IPS DF 6.9 (cell line): ENCODE results near the gene IPO8.

Source experiments
- DNase-seq: peaks from one replicate; pipeline ENCODE4 v3.0.0-alpha.2; 2013; ENCODE audit warnings: low read depth, low spot score
- H3K27ac ChIP-seq: one replicate; pipeline ENCODE4 v1.5.1; 2013; ENCODE audit warnings: low read length, control low read depth
- H3K27me3 ChIP-seq: 2 replicates; pipeline ENCODE4 v1.6.1; 2013; ENCODE audit warnings: mild to moderate bottlenecking, low read length; ENCODE audit not compliant: control insufficient read depth, insufficient read depth
- H3K36me3 ChIP-seq: 2 replicates; pipeline ENCODE4 v1.6.1; 2013; ENCODE audit warnings: low read length; ENCODE audit not compliant: control insufficient read depth, insufficient read depth
- H3K4me1 ChIP-seq: 2 replicates; pipeline ENCODE4 v1.6.1; 2013; ENCODE audit warnings: low read length; ENCODE audit not compliant: control insufficient read depth, insufficient read depth
- H3K4me3 ChIP-seq: 2 replicates; pipeline ENCODE4 v1.5.1; 2013; ENCODE audit warnings: mild to moderate bottlenecking, low read length
- H3K9me3 ChIP-seq: 2 replicates; pipeline ENCODE4 v1.6.1; 2013; ENCODE audit warnings: low read length, inconsistent platforms; ENCODE audit not compliant: control insufficient read depth, insufficient read depth
- WGBS: extraction: QIAGEN DNeasy Blood & Tissue Kit; methylation state at CpG from one replicate; pipeline ENCODE4 v1.1.7; 2013; ENCODE audit warnings: mixed read lengths, missing lambda C conversion rate; ENCODE audit not compliant: insufficient read length, insufficient coverage; 5-methylcytosine and 5-hydroxymethylcytosine counted together

The IPO8 gene

DNA sequence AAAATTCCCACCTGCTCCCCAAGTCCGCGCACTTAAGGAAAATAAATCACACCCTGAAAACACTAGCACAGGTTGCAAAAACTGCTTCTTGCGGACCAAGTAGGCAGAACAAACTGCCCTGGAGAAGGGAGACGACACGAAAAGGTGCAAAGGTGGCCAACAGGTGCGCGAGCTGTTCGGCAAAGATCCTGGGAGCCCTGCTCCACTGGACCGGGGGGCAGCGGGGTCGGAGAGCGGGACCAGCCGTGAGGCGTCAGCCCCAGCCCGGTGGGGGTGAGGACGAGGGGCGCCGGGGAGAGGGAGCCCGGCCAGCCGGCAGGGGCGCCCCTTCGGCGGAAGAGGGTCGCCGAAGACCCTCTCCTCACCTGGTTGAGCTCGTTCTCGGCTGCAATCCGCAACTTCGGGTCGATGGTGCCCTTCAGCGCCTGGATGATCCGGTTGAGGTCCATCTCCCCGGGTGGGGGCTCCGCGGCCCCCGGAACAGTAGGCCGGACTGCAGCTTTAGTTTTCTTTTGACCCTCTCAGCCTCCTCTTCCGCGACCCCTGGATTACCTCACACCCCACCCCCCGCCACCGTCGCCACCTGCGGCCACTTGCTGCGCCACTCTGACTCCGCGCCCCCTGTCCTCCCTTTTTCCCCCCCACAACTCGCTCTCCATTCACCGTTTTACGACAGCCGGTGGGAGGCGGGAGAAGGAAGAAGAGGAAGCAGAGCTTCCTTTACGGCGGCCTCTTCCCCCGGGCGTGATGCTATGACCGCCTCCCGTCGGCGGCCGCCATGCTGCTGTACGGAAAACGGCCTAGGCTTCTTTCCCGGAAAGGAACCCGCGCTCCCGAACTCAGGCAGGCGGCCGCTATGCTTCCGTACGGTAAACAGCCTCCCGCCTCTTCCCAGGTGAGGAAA, at the start of gene IPO8:
Gene IPO8, minus strand, starts transcription at position 671 of the 904 bp plus-strand sequence. Its CDS starts 222 bp downstream, at position 449.
- Histone ChIP-seq H3K36me3 (no peaks in the 10 kb centered on the region), H3K4me1 (no peaks in the 10 kb centered on the region), H3K27ac (no peak within 1 kb of the TSS), H3K4me3 (peak within 1 kb of the TSS; percentile 97), H3K9me3 (no peaks in the 10 kb centered on the region), H3K27me3 (no peaks in the 10 kb centered on the region)
- DNase-seq: peak; percentile 87
- WGBS: no CpG with 5 or more reads among the region's 71 CpGs

- Histone ChIP-seq H3K4me1 (no peaks in the 10 kb centered on the region; the same call in 1 of the 2 replicates), H3K4me3 (no peak overlapping the region), H3K27ac (no peak overlapping the region), H3K27me3 (no peaks in the 10 kb centered on the region), H3K9me3 (no peaks in the 10 kb centered on the region), H3K36me3 (no peaks in the 10 kb centered on the region)
- no peak for DNase-seq
- no CpG with 5 or more reads among the region's 2 CpGs for WGBS
Measured at GRCh38 chr12:30744321-30744720, 48.7 kb upstream of the IPO8 start.

DNA sequence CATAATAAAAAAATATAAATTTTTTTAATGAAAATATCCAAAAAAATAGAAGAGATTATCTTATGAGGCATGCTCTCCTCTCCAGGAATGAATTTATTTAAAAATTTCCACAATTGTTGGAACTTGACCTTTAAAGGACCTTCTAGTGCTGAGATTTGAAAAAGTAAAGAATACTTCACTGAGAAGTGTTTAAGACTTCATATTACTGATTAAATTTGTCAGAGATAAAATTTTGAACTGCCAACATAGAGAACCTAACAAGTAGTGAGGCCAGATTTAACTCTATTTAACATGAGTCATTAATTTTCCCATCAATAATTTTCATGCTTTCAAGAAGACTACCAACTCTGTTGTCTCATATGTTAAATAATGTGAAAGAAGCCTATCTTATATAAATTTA, 44.6 kb upstream of the IPO8 start:
- H3K4me1 ChIP-seq: no peaks in the 10 kb centered on the region; the same call in 1 of the 2 replicates
- H3K27me3 ChIP-seq: no peaks in the 10 kb centered on the region; the same call in 1 of the 2 replicates
- 0 out of 2 replicates have a peak, but pooled peaks cover 3% of the 10 kb centered on the region for H3K36me3 ChIP-seq
- H3K27ac ChIP-seq: no peak overlapping the region
- H3K4me3 ChIP-seq: no peak overlapping the region
- H3K9me3 ChIP-seq: no peaks in the 10 kb centered on the region
- no peak for DNase-seq

DNA sequence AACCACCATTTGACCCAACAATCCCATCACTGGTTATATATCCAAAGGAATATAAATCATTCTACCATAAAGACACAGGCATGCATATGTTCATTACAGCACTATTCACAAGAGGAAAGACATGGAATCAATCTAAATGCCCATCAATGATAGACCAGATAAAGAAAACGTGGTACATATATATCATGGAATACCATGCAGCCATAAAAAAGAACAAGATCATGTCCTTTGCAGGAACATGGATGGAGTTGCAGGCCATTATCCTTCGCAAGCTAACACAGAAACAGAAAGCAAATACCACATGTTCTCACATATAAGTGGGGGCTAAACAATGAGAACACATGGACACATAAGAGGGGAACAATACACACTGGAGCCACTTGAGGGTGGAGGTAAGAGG, 43.4 kb upstream of the IPO8 start:
- Histone ChIP-seq H3K4me3 (no peak overlapping the region), H3K36me3 (peaks cover 3% of the 10 kb centered on the region; the same call in 1 of the 2 replicates), H3K9me3 (no peaks in the 10 kb centered on the region), H3K4me1 (no peaks in the 10 kb centered on the region), H3K27me3 (no peaks in the 10 kb centered on the region; the same call in 1 of the 2 replicates), H3K27ac (no peak overlapping the region)
- no CpG with 5 or more reads among the region's 2 CpGs for WGBS
- no peak for DNase-seq

GRCh38 chr12:30732954-30733637, 37.4 kb upstream of the IPO8 start:
- no peak overlapping the region for H3K4me3 ChIP-seq
- no CpG with 5 or more reads among the region's 2 CpGs for WGBS
- H3K9me3 ChIP-seq: no peaks in the 10 kb centered on the region
- H3K27ac ChIP-seq: no peak overlapping the region
- DNase-seq: no peak
- no peaks in the 10 kb centered on the region for H3K4me1 ChIP-seq
- H3K27me3 ChIP-seq: no peaks in the 10 kb centered on the region
- H3K36me3 ChIP-seq: peaks cover 7% of the 10 kb centered on the region; the same call in 1 of the 2 replicates

DNA sequence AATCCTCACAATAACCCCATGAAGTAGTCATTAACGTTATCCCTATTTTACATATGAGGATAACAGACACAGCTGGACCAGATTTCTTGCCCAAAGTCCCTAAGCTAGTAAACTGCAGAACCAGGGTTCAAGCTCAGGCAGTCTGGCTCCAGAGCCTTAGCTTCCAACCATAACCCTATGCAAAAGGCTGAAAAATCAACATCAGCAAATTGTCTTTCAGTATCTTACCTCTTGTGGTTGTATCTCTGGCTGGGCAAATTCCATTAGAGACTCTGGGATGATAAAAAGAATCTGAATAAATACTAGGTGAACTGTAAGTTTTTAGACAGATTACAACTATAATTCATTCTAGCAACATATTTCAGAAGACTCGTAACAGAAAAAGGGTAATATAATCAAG, 34.3 kb upstream of the IPO8 start:
- no peak overlapping the region for H3K4me3 ChIP-seq
- no peak for DNase-seq
- H3K4me1 ChIP-seq: no peaks in the 10 kb centered on the region
- H3K36me3 ChIP-seq: peaks cover 9% of the 10 kb centered on the region; the same call in 1 of the 2 replicates
- no peaks in the 10 kb centered on the region for H3K9me3 ChIP-seq
- WGBS: no CpG with 5 or more reads among the region's 2 CpGs
- H3K27ac ChIP-seq: no peak overlapping the region
- no peaks in the 10 kb centered on the region for H3K27me3 ChIP-seq

GRCh38 chr12:30729547-30729946, 33.9 kb upstream of the IPO8 start:
- DNase-seq: no peak
- WGBS: no CpG with 5 or more reads among the region's 4 CpGs

DNA sequence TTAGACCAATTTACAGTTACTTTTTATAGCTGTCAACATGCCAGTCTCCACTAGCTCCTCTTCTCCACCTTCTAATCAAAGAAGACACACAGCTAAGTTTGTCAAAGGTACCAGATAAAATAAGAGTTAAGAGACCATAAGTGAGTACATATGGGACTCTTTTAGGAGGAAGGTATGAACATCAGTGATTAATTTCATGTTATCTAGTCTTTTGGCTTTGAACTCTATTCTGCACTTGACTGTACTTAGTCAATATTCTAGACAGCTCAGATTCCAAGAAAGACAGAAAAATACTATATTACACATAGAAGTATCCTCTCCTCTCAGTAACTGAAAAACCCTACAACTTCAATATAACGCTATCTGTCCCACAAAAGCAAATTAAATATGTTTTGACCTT, 31.0 kb upstream of the IPO8 start:
- no peak overlapping the region for H3K4me3 ChIP-seq
- H3K9me3 ChIP-seq: no peaks in the 10 kb centered on the region
- no peaks in the 10 kb centered on the region for H3K4me1 ChIP-seq
- no peak for DNase-seq
- H3K36me3 ChIP-seq: peaks cover 9% of the 10 kb centered on the region; the same call in 1 of the 2 replicates
- 100% methylated on average over 1 of the region's 1 CpG for WGBS
- no peak overlapping the region for H3K27ac ChIP-seq
- H3K27me3 ChIP-seq: no peaks in the 10 kb centered on the region

More at GRCh38 chr12:30729547-30729946, 33.9 kb upstream of the IPO8 start:
- Histone ChIP-seq H3K4me1 (no peaks in the 10 kb centered on the region), H3K4me3 (no peak overlapping the region), H3K36me3 (peaks cover 9% of the 10 kb centered on the region; the same call in 1 of the 2 replicates), H3K9me3 (no peaks in the 10 kb centered on the region), H3K27me3 (no peaks in the 10 kb centered on the region), H3K27ac (no peak overlapping the region)

GRCh38 chr12:30725739-30726138, 30.1 kb upstream of the IPO8 start:
- Histone ChIP-seq H3K4me3 (no peak overlapping the region), H3K27ac (no peak overlapping the region), H3K36me3 (peaks cover 9% of the 10 kb centered on the region; the same call in 1 of the 2 replicates), H3K27me3 (no peaks in the 10 kb centered on the region), H3K4me1 (no peaks in the 10 kb centered on the region), H3K9me3 (no peaks in the 10 kb centered on the region)
- no CpG with 5 or more reads among the region's 1 CpG for WGBS
- no peak for DNase-seq

- no peak overlapping the region for H3K4me3 ChIP-seq
- no CpG with 5 or more reads among the region's 1 CpG for WGBS
- peaks cover 5% of the 10 kb centered on the region; the same call in 1 of the 2 replicates for H3K36me3 ChIP-seq
- no peaks in the 10 kb centered on the region for H3K9me3 ChIP-seq
- H3K4me1 ChIP-seq: no peaks in the 10 kb centered on the region
- no peak for DNase-seq
- H3K27me3 ChIP-seq: no peaks in the 10 kb centered on the region
- H3K27ac ChIP-seq: no peak overlapping the region
Measured at GRCh38 chr12:30719060-30719459, 23.4 kb upstream of the IPO8 start.
